H1 (cell line): ENCODE data around the gene RNASET2. TPM values are rescaled to one million over a fixed set of nuclear protein-coding genes. Genes with fewer than 3 reads are reported as not detected.

Experiments used
- CTCF ChIA-PET: fragments of 300-600 bp; sonication (Branson Sonifier 250); formaldehyde crosslinking; loops from one replicate; lab custom pipeline; 2021; ENCODE audit not compliant: partially characterized antibody; lab: Charles Lee
- POLR2A ChIA-PET: fragments of 300-600 bp; sonication (Branson Sonifier 250); formaldehyde crosslinking; loops from one replicate; lab custom pipeline; 2021; ENCODE audit warnings: inconsistent platforms; ENCODE audit not compliant: partially characterized antibody; lab: Charles Lee
- DNase-seq, 2 experiments: peaks; one replicate each; pipeline versions ENCODE4 v3.0.0 to v3.0.0-alpha.2; 2010 to 2022; ENCODE audit warnings: low spot score in 2 of 2, low read depth in 1 of 2, mixed read lengths in 1 of 2
- FAIRE-seq: peaks from 2 replicates; lab custom pipeline; 2011; peaks lifted over from hg19 to GRCh38; lab: Jason Lieb, UNC
- H2AFZ ChIP-seq: 2 replicates; pipeline ENCODE4 v1.8.1; 2012; ENCODE audit warnings: low read length, inconsistent platforms
- H2AK5ac ChIP-seq: 2 replicates; pipeline ENCODE4 v1.6.1; 2013; ENCODE audit warnings: low read depth, low read length
- H2BK120ac ChIP-seq: replicated peaks from 2 replicates; pipeline ENCODE3; 2013; ENCODE audit warnings: low read depth, low read length, inconsistent platforms
- H2BK12ac ChIP-seq: 2 replicates; pipeline ENCODE4 v1.6.1; 2013; ENCODE audit warnings: low read depth, low read length
- H2BK15ac ChIP-seq: 2 replicates; pipeline ENCODE4 v1.6.1; 2013; ENCODE audit warnings: low read length
- H2BK20ac ChIP-seq: 2 replicates; pipeline ENCODE4 v1.6.1; 2013; ENCODE audit warnings: low read length
- H2BK5ac ChIP-seq: 2 replicates; pipeline ENCODE4 v1.6.1; 2013; ENCODE audit warnings: low read depth, low read length
- H3K14ac ChIP-seq: 2 replicates; pipeline ENCODE4 v1.6.1; 2013; ENCODE audit warnings: inconsistent platforms; ENCODE audit not compliant: insufficient read length
- H3K18ac ChIP-seq: 2 replicates; pipeline ENCODE4 v1.6.1; 2013; ENCODE audit warnings: low read length; ENCODE audit errors: extremely low read depth
- H3K23ac ChIP-seq: 2 replicates; pipeline ENCODE4 v1.6.1; 2013; ENCODE audit warnings: inconsistent platforms; ENCODE audit not compliant: insufficient read length
- H3K23me2 ChIP-seq: 2 replicates; pipeline ENCODE4 v1.6.1; 2013; ENCODE audit warnings: low read depth, low read length
- H3K27ac ChIP-seq: 2 replicates; pipeline ENCODE4 v1.6.1; 2011; ENCODE audit warnings: low read depth, low read length, inconsistent platforms
- H3K27me3 ChIP-seq, 4 experiments: replicated peaks in 1 of 4; 1 replicate in 1 of 4; 2 replicates in 3 of 4; pipeline versions ENCODE4 v1.6.1 to v1.8.1; 2011 to 2013; ENCODE audit warnings: low read length in 3 of 4, mild to moderate bottlenecking in 3 of 4, inconsistent platforms in 2 of 4, mixed read lengths in 2 of 4, moderate library complexity in 1 of 4; ENCODE audit not compliant: control insufficient read depth in 3 of 4, insufficient read depth in 3 of 4; ENCODE audit errors: extremely low read depth in 1 of 4
- H3K36me3 ChIP-seq, 4 experiments: 2 replicates each; pipeline versions ENCODE4 v1.6.1 to v1.8.1; 2011 to 2013; ENCODE audit warnings: mild to moderate bottlenecking in 4 of 4, low read length in 3 of 4, moderate library complexity in 2 of 4, control low read depth in 1 of 4, inconsistent platforms in 1 of 4; ENCODE audit not compliant: insufficient read depth in 4 of 4, control insufficient read depth in 2 of 4
- H3K4ac ChIP-seq: replicated peaks from 2 replicates; pipeline ENCODE3; 2013; ENCODE audit warnings: low read length, low read depth, mixed read lengths, inconsistent platforms; ENCODE audit not compliant: insufficient read length
- H3K4me1 ChIP-seq, 4 experiments: replicated peaks in 1 of 4; 1 replicate in 1 of 4; 2 replicates in 3 of 4; pipeline versions ENCODE4 v1.6.1 to v1.8.1; 2011 to 2013; ENCODE audit warnings: low read length in 3 of 4, inconsistent platforms in 2 of 4, mixed read lengths in 1 of 4; ENCODE audit not compliant: insufficient read depth in 4 of 4, control insufficient read depth in 3 of 4
- H3K4me2 ChIP-seq, 2 experiments: 2 replicates each; pipeline versions ENCODE4 v1.6.1 to v1.8.1; 2011 to 2013; ENCODE audit warnings: low read depth in 2 of 2, low read length in 2 of 2, control low read depth in 1 of 2, inconsistent platforms in 1 of 2, mild to moderate bottlenecking in 1 of 2; ENCODE audit not compliant: insufficient read depth in 1 of 2
- H3K4me3 ChIP-seq, 4 experiments: fragments of 200-600, 300-600 bp in 1 of 4; sonication (generic), shearing (Covaris generic), sonication (Bioruptor Twin) in 1 of 4; 2 replicates each; pipeline versions ENCODE4 v1.5.1 to v1.8.1; 2011 to 2016; ENCODE audit warnings: low read length in 4 of 4, low read depth in 3 of 4, control low read depth in 2 of 4, inconsistent platforms in 2 of 4, mild to moderate bottlenecking in 2 of 4, mixed read lengths in 1 of 4, moderate library complexity in 1 of 4; ENCODE audit not compliant: insufficient read depth in 2 of 4; ENCODE audit errors: extremely low read depth in 1 of 4
- H3K56ac ChIP-seq: replicated peaks from 2 replicates; pipeline ENCODE3; 2013; ENCODE audit warnings: low read depth, mild to moderate bottlenecking, mixed read lengths, low read length, inconsistent platforms; ENCODE audit not compliant: insufficient read length
- H3K79me1 ChIP-seq: 2 replicates; pipeline ENCODE4 v1.6.1; 2013; ENCODE audit warnings: low read depth, low read length, control low read depth
- H3K79me2 ChIP-seq, 2 experiments: 2 replicates each; pipeline versions ENCODE4 v1.6.1 to v1.8.1; 2012 to 2013; ENCODE audit warnings: low read length in 2 of 2, mild to moderate bottlenecking in 2 of 2, inconsistent platforms in 1 of 2; ENCODE audit not compliant: insufficient read depth in 2 of 2, control insufficient read depth in 1 of 2
- H3K9ac ChIP-seq, 4 experiments: replicated peaks in 1 of 4; 1 replicate in 1 of 4; 2 replicates in 3 of 4; pipeline versions ENCODE4 v1.6.1 to v1.8.1; 2011 to 2013; ENCODE audit warnings: low read depth in 3 of 4, low read length in 3 of 4, control low read depth in 2 of 4, mild to moderate bottlenecking in 2 of 4, moderate library complexity in 2 of 4, inconsistent platforms in 1 of 4; ENCODE audit errors: extremely low read depth in 1 of 4
- H3K9me3 ChIP-seq, 2 experiments: 2 replicates each; pipeline versions ENCODE4 v1.6.1 to v1.8.1; 2012 to 2013; ENCODE audit warnings: mild to moderate bottlenecking in 2 of 2, moderate library complexity in 2 of 2, control low read depth in 1 of 2, inconsistent platforms in 1 of 2, low read depth in 1 of 2, low read length in 1 of 2, mixed read lengths in 1 of 2; ENCODE audit not compliant: insufficient read depth in 2 of 2
- H4K20me1 ChIP-seq, 2 experiments: replicated peaks in 1 of 2; 2 replicates each; pipeline versions ENCODE3 to v1.8.1; 2011 to 2013; ENCODE audit warnings: inconsistent platforms in 2 of 2, low read length in 2 of 2, mild to moderate bottlenecking in 1 of 2; ENCODE audit not compliant: insufficient read depth in 2 of 2, control insufficient read depth in 1 of 2
- H4K5ac ChIP-seq: 2 replicates; pipeline ENCODE4 v1.6.1; 2013; ENCODE audit warnings: low read length, low read depth, mixed read lengths, inconsistent platforms; ENCODE audit not compliant: insufficient read length
- H4K8ac ChIP-seq: 2 replicates; pipeline ENCODE4 v1.8.0; 2013; ENCODE audit warnings: mild to moderate bottlenecking, moderate library complexity, low read length, inconsistent platforms; ENCODE audit not compliant: insufficient read depth; ENCODE audit errors: extremely low read depth
- H4K91ac ChIP-seq: replicated peaks from 2 replicates; pipeline ENCODE3; 2013; ENCODE audit warnings: low read length, mixed read lengths, inconsistent platforms; ENCODE audit not compliant: insufficient read length
- CHD2 ChIP-seq: IDR thresholded peaks from 2 replicates; pipeline ENCODE4 v1.6.1; 2012; ENCODE audit warnings: low read length, improper control_type of control experiment
- FOSL1 ChIP-seq: IDR thresholded peaks from 2 replicates; pipeline ENCODE4 v1.6.1; 2011; ENCODE audit warnings: mild to moderate bottlenecking, low read depth, low read length, moderate library complexity; ENCODE audit not compliant: insufficient read depth
- POU5F1 ChIP-seq: IDR thresholded peaks from 2 replicates; pipeline ENCODE4 v1.6.1; 2011; ENCODE audit warnings: low read depth, mild to moderate bottlenecking, low read length, moderate library complexity
- WGBS, 2 experiments: shearing (Covaris generic) in 1 of 2; methylation state at CpG; one replicate each; pipeline versions ENCODE4 v1.1.6 to v1.1.7; 2013 to 2015; ENCODE audit warnings: low lambda C conversion rate in 2 of 2, mixed read lengths in 2 of 2, inconsistent platforms in 1 of 2, low coverage in 1 of 2, missing lambda C conversion rate in 1 of 2; ENCODE audit not compliant: insufficient replicate concordance in 2 of 2, insufficient coverage in 1 of 2, insufficient read length in 1 of 2; ENCODE audit errors: extremely low coverage in 1 of 2, missing lambda C conversion rate in 1 of 2; 5-methylcytosine and 5-hydroxymethylcytosine counted together
- polyA plus RNA-seq, 7 experiments: library from polyadenylated mRNA; depleted of rRNA in 3 of 7; stranded (reverse) in 5 of 7; unstranded in 2 of 7; fragments of >200 nt in 5 of 7; fragments of 200-250 nt in 2 of 7; gene quantifications; 1 replicate in 5 of 7; 2 replicates in 1 of 7; 4 replicates in 1 of 7; pipeline versions ENCODE4 v1.2.1 to v1.2.3, GENCODE V29; 2011 to 2013; ENCODE audit warnings: missing spikeins in 2 of 7, mixed read lengths in 2 of 7
- total RNA-seq: library from RNA; stranded (reverse); fragmentation: NEBNext Ultra II Directional; extraction: Animal tissue kit (Norgen Biotek cat#: 25700); gene quantifications from 2 replicates; pipeline ENCODE4 v1.2.1, GENCODE V29; 2021

The RNASET2 gene
- total and polyA plus RNA-seq, 2 of the 8 experiments (the other 6 are each of a cell fraction or from before 2014, with no cell fraction given), result 15.7 to 22.9 TPM

DNA sequence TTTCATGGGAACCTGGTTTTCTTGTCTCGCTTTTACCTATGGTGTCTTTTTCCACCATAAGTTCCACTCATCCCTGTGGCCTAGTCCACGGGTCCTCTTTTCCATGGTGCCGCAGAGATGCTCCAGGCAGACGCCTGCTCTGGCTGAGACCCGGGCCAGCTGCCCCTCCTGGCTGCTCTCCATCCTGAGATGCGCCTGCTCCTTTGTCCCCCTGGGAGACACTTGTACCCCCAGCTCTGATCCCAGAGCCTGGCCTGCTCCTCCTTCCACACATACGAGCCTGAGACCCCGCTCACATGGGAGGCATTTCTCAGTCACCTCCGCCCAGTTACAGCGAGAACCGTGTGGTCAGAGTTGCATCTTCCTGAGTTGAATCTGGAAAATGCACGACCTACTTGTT is 29.6 kb downstream of the RNASET2 start:
- DNase-seq, result no peak
- no peak for FAIRE-seq
- Histone ChIP-seq H3K18ac (no peak overlapping the region), H3K79me1 (no peaks in the 10 kb centered on the region), H3K27ac (no peak overlapping the region), H3K27me3 (no peaks in the 10 kb centered on the region), H2BK5ac (no peak overlapping the region), H3K4me3 (no peak overlapping the region)
- TF ChIP-seq CHD2 (no peak), POU5F1 (no peak), FOSL1 (no peak)
- TF ChIP-seq, all 59 proteins: peak for 0
- H4K91ac ChIP-seq, result no peak overlapping the region
- no peak overlapping the region for H3K4me2 ChIP-seq
- POLR2A ChIA-PET, result no interaction called here
- H4K20me1 ChIP-seq, result peaks cover 0 to 7% of the 10 kb centered on the region in 2 experiments
- H2AK5ac ChIP-seq, result no peak overlapping the region
- no peak overlapping the region for H3K14ac ChIP-seq
- H3K79me2 ChIP-seq, result no peaks in the 10 kb centered on the region
- H3K9me3 ChIP-seq, result no peaks in the 10 kb centered on the region
- no peak overlapping the region for H4K5ac ChIP-seq
- H2BK120ac ChIP-seq, result no peak overlapping the region
- H3K56ac ChIP-seq, result no peak overlapping the region
- no peak overlapping the region for H3K9ac ChIP-seq
- no peak overlapping the region for H3K4ac ChIP-seq
- CTCF ChIA-PET, result interaction anchor here (0.7 to 1.3 kb wide), 4 partner anchors 14 to 75 kb away, joined by 3 to 5 read pairs (median 4); no protein-coding TSS in a partner anchor
- H2AFZ ChIP-seq, result no peak overlapping the region
- no peak overlapping the region for H2BK15ac ChIP-seq
- no peaks in the 10 kb centered on the region for H3K23me2 ChIP-seq
- no peak overlapping the region for H2BK12ac ChIP-seq
- no peaks in the 10 kb centered on the region; a peak in 1 of 8 replicates for H3K36me3 ChIP-seq
- 89% methylated on average over 12 of the region's 12 CpGs; no CpG with 5 or more reads in 1 of the 2 experiments for WGBS, 2 experiments
- H3K23ac ChIP-seq, result no peak overlapping the region
- H2BK20ac ChIP-seq, result no peak overlapping the region
- H4K8ac ChIP-seq, result no peak overlapping the region; the same call in 1 of the 2 replicates
- H3K4me1 ChIP-seq, result no peaks in the 10 kb centered on the region
